HTERT RPE-1 (cell line): ENCODE measurements around the gene LEKR1.
"Not testable (repeated sequence)": the region's sequence is repeated elsewhere in the genome, so short reads cannot be mapped to it uniquely, and the experiment has no call there.

Experiments
- in situ Hi-C: fragments of 300-500 bp; cut with MboI; formaldehyde crosslinking; loops from 4 replicates; pipeline ENCODE4 v1.14.3; 2020; ENCODE audit warnings: low sequenced_read_pairs

The LEKR1 gene

DNA sequence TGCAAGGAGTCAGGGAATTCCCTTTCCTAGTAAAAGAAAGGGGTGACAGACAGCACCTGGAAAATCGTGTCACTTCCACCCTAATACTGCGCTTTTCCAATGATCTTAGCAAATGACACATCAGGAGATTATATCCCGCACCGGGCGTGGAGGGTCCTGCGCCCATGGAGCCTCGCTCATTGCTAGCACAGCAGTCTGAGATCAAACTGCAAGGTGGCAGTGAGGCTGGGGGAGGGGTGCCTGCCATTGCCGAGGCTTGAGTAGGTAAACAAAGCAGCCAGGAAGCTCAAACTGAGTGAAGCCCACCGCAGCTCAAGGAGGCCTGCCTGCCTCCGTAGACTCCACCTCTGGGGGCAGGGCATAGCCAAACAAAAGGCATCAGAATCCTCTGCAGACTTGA lies 140.2 kb downstream of the LEKR1 start:
- in situ Hi-C loops: not testable (repeated sequence)

DNA sequence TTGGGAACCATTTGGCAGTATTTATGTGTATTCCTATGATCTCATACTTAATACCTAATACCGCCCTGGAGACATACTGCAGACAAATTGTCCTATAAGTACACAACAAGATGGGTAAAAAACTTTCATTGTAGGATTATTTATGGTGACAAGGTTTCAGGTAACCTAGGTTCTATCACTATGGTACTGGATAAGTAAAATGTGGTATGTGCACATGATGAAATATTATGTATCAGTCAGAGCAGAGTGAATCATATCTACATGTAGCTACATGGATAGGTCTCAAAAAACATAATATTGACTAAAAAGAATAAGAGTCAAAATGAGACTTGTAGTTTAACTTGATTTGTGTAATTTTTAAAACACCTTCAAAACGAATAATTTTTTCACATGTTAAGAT lies 147.8 kb downstream of the LEKR1 start:
- in situ Hi-C loops: no loop called here

DNA sequence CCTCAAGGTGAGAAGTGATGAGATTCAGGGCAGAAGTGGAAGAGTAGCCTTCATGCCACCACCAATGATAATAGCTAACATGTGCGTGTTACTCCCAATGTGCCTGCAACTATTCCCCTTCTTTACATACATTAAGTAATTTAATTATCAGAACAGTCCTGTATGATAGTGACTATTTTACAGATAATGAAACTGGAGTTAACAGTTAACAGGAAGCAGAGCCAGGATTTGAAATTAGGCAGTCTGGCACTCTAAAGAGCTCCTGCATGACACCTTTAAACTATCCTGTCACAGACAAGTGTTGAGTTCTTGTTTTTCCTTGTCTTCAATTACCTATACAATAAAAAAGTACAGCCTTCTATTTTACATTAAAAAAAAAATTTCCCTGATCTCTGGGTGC lies 148.8 kb downstream of the LEKR1 start:
- in situ Hi-C loops: no loop called here

DNA sequence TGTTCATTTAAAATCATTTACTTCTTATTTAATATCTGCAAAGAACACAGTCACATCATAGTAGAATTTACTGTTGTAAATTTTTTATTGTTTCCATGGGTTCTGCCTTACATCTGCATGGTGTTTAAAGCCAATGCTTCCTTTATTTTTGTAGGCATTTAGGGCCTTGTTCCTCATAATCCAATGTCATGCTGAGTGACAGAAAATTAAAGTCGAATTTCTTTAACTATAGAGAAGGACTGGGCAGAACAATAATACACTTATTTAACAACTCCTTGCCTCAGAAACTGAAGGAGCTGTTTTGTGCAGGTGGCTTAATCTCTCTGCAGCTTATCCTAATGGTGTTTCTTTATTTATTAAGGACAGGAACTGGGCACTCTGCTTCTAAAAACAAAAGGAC lies 149.6 kb downstream of the LEKR1 start:
- in situ Hi-C loops: no loop called here

DNA sequence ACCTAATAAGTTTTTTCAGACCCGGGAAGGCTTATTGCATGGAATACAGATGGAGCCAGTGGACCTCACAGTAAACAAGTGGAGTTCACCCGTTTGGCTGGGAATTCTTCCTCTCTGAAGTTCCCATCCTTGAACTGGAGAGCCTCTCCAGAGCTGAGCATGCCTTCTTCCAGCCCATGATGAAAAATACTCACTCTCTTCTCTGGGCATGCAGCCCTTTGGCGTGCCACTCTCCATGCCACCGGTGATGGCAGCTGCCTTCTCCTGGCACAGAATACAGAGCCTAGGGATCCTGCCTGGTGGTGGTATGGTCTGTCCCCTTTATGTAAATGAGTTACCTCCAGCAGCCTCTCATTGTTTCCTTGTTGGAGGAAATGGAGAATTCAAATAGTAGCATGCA lies 150.8 kb downstream of the LEKR1 start:
- in situ Hi-C loops: no loop called here

DNA sequence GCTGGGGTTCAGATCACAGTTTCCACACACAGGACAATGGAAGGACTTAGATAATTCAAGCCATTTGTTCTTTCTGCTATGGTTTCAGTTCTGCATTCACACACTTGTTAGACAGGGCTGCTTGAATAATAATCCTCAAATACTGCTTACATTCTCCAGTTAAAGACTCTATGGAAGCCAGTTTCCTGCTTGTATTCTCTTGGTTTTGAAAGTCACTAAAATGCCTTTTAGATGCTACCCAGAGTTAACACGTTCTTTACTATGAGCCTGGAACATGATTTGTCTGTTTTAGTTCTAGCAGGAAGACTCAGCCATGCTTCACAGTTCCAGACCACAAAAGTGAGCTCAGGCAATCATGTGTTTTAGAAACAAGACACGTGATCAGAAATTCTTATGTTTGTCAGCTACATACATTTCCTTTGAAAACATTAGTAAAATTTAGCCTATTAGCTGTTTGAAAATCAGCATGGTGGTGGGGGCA lies 152.4 kb downstream of the LEKR1 start:
- in situ Hi-C loops: no loop called here

DNA sequence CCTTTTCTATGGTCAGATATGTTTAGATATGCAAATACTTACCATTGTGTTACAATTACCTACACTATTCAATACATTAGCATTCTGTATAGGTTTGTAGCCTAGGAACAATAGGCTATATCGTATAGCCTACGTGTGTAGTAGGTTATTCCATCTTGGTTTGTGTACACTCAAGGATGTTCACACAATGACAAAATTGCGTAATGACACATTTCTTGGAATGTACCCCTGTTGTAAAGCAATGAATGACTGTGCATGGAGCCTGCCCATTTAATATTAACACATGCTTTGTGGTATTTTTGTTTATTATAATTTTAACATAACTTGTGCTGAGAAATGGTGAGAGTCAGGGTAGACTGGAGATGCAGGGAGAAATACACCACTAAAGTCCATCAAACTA lies 154.9 kb downstream of the LEKR1 start:
- in situ Hi-C loops: no loop called here

DNA sequence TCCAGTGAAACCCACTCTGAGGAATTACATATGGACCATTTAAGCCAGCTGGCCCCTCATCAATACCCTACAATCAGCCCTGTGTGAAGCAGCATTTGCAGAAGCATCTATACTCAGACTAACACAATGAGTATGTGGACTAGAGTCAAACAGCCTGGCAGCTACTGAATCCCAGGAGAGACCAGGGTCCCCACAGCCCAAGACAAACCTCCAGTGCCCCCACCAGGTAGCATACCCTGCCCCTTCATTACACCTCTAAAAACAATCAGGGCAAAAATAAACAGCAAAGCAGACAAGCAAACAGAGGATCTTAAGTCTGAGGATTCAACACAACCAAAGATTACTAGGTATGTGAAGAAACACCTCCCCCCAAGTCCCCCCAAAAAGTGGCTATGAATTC lies 157.4 kb downstream of the LEKR1 start:
- in situ Hi-C loops: no loop called here

DNA sequence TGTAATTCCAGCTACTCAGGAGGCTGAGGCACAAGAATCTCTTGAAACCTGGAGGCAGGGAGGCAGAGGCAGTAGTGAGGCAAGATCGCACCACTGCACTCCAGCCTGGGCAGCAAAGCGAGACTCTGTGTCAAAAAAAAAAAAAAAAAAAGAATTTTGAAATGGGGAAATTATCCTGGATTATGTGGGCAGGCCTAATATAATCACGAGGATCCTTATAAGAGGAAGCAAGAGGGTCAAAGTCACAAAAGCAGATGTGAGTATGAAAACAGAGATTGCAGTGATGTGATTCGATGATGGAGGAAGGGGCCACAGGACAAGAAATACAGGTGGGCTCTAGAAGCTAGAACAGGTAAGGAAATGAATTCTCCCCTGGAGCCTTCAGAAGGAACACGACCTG lies 159.6 kb downstream of the LEKR1 start:
- in situ Hi-C loops: no loop called here

DNA sequence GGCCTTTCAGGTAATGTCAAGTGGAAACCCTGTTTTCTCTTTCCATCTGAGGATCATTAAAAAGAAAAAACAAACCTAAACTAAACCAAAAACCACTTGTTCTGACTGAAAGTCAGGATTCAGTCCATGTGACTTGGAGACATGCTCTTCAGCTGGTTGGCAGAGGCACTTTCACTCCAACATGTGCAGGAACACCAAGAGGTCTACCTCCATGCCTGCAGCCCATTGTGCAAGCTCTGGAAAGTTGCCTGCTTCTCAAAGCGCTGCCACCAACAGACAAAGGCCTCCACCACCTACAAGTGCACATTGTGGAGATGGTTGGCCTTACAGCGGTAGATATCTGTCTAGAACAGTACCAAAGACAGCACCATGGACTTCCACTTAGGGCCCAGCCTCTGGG lies 161.8 kb downstream of the LEKR1 start:
- in situ Hi-C loops: no loop called here

DNA sequence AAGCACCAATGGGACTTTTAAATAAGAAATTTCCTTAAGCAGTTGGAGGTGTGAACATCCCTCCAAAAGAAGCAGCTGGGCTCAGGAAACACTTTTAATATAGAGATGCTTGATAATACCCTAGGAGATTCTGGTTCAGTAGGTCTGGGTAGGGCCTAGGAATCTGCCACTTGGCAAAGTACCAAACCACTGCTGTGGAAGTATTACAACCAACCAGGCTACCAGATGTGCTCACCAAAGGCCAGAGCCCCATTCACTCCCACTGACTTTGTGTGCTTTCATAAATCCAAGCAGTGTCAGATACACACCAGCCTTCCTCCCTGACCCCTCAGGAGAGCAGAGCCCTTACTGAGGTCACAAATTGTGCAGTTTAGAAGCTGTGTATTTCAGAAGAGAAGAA lies 171.2 kb downstream of the LEKR1 start:
- in situ Hi-C loops: no loop called here

DNA sequence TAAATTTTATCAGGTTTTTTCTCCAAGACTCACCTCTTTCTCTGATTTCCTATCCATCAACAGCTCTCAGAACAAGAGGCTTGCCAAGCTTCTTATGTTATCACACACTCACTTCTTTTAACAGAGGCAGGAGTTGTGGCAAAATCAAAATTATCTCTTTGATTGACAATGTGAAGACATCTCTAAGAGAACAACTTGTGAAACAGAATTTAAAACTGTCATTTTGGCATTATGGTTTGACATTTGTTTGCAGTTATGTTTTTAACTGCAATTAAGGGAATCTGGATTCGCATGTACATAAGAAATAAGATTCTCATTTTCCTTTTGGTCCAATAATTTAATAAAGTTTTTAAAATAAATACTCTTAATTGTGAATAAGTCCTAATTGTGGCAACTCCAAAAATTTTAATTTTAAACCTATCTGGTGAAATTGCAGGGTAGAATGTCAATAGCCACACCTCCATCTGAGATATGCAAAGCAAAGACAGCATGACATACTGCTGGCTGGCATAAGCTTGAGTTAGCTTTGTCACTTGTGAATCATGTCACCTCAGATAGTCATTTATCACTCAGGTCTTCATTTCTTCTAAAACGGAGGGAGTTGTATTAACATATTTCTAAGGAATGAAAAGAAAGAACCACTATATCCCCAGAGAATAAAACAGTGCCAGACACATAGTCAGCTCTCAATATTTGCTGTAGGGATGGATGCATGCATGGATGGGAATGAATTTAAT lies 175.2 kb downstream of the LEKR1 start:
- in situ Hi-C loops: no loop called here

DNA sequence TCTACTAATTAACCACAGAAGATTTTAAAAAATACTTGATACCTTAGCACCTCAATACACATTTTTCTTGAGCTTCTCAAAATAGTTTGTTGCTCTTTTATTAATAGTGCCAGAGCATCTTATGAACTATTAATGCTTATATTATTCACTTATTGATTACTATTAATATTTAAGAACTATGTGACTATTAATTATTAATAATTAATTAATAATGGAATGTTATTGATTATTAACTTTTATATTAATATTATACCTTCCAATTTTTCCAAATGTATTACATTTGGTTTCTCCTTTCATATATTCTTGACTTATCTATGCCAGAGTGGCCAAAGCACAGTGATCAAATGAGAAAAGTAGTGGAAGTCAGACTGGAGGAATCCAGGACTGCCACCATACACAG lies 195.5 kb downstream of the LEKR1 start:
- in situ Hi-C loops: no loop called here

DNA sequence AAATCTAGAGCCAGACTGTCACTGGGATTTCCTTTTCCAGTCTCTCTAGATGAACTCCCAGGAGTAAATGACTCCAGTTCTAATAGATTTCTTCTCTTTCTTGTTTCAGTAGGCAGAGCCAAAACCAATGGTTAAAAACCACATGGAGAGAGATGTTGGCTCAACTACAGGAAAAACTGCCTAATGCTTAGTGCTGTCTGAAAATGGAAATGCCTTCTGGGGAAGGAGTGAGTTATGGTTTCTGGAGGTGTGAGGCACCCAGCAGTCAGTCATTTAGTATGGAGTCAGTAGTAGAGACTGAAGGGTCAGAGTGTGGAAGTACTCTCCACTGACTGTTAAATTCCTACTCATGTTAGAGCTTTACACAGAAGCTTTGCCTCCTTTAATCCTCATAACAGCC lies 197.1 kb downstream of the LEKR1 start:
- in situ Hi-C loops: no loop called here

DNA sequence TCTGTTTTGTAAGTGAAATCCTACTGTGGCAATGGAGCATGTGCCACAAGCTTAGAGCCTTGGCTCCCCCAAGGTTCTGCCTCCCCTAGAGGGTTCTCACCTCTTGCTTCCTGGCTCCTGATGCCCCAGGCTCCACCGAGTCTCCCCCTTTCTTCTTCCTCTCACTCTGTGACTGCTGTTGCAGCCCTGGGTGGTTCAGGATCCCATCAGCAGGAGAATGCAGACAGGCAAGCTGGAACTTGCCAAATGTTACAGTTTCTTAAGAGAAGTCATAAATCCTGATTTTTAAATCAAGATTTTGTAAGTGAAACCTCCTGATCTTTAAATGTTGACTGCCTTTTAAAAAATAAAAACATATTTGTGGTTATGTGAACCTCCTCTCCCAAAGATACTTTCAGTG lies 199.9 kb downstream of the LEKR1 start:
- in situ Hi-C loops: no loop called here

DNA sequence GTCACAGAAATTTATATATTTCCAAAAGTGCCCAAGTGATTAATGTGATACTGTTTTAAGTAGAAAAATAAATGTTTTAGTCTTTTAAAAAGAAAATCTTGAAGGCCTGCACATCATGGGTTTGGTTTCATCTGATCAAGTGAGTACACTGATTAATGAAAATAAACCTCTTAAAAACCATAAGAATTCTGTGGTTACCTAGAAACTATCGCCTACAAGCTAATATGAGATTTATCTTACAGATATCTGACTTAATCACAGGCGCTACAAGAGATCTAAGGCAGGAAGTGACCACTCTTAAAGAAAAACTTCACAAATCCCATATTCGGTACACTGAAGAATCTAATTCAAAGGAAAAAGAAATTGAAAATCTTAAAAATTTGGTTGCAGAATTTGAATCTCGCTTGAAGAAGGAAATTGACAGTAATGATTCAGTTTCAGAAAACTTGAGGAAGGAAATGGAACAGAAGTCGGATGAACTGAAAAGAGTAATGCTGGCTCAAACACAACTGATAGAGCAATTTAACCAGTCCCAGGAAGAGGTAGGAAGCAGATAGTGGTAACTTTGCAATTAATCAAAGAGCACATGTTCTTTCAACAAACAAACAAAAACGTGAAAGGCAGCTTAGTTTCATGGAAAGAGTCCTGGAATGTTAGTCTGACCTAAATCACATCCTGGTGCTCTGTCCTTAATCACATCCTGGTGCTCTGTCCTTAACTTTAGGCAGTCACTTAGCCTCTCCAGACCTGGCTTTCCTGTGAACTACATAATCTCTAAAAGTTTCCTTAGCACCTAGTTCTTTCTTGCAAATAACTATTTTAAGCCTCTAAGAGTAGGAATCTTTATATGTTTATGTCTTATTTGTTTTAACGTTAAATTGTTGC lies 201.9 kb downstream of the LEKR1 start:
- in situ Hi-C loops: no loop called here

DNA sequence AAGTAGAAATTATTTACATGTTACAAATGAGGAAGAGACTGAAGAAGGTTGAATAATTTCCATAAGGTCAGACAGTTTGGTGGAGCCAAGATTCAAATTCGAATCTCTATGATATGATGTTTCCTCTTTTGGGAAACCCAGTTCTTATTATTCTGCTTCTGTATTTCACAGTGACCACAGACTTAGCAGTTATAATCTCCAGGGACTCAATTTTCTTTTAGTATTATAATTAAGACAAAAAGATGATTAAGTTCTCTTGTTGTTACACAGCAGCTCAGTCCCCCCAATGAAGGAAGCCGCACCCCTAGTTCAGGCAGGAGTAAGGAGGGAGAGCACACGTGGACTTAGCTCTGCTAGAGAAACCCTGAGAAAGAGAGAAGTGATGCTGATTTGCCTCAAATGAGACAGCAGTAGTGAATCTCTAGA lies 203.2 kb downstream of the LEKR1 start:
- in situ Hi-C loops: no loop called here

DNA sequence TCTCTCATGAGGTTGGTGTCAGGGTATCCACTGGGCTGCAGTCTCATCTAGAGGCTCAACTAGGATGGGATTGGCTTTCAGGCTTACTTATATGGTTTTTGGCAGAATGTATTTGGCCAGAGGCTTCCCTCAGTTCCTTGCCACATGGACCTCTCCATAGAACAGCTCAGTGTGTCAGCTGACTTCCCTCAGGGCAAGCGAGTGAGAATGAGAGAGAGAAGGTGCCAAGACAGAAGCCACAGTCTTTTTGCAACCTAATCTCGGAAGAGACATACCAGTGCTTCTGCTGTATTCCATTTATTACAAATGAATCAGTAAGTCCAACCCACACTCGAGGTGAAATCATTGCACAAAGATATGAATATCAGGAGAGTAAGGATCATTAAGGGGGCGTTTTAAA lies 204.6 kb downstream of the LEKR1 start:
- in situ Hi-C loops: no loop called here

DNA sequence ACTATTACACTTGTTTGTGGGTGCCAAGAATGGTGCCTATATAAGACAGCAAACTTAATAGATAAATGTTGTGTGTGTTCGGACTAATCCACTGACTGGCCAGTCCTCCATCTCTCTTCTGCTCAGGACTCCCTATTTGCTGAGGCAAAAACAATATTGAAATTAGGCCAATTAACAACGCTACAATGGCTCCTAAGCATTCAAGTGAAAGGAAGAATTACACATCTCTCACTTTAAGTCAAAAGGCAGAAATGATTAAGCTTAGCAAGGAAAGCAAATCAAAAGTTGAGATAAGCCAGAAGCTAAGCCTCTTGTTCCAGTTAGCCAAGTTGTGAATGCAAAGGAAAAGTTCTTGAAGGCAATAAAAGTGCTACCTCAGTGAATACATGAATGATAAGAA lies 206.8 kb downstream of the LEKR1 start:
- in situ Hi-C loops: no loop called here

DNA sequence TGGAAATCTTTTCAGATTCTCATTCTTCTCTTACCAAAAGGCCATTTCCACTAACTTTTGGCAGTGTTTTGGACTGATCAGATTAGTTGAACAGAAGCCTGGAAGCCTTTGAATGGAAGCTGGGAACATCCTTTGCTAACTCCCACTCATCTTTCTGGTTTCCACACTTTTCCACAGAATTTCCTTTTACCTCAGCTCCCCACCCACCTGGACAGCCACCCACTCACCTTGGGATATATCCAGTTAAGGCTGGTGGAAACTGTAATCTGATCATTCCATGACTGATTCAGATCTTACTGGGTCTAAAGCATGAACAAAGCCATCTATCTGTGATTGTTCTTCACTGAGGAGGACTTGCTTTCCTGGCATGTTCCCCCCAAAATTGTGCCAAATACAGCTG lies 214.3 kb downstream of the LEKR1 start:
- in situ Hi-C loops: no loop called here

DNA sequence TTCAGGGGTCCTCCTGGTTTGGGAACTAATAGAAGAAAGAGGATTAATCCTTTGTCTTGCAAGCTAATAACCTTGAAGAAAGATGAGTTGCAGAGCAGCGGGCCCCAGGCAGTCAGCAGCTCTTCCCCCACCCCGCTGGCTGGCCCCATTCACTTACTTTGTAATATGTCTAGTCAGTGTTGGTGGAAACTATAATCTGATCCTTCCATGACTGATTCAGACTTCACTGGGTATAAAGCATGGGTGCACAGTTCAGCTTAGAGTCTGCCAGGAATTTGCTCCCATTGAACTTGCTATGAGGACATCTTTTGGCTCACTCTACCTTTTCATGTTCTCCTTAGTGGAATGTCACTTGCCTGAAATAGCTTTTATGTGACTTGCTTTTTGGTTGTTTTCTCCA lies 216.1 kb downstream of the LEKR1 start:
- in situ Hi-C loops: no loop called here

DNA sequence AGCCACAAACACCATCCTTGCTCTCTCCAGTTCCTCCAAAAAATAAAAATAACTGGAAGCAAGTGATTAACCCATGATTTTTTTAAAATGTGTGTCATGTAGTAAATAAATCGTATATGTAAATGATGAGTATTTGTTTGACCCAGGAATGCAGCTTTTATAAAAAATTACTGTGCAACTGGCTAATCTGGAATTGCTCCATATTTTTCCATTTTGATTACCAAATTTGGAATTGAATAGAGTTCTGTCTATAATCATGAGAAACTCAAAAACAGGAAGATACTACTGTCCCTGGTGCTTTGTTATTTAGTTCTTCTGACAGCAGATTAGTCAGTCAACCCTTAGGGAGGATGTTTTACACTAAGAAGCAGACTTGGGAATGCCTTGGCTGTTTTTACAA lies 217.6 kb downstream of the LEKR1 start:
- in situ Hi-C loops: no loop called here
